Stimulated activated CD4-positive, alpha-beta T cell treated with anti-CD3 and anti-CD28 coated beads, Interleukin-4, amount 100 ng/mL, for 48 hours (primary cell): ENCODE measurements around the gene CTNND1.

Experiments used
- DNase-seq, 2 donors: peaks; one replicate each; pipeline ENCODE4 v3.0.0-alpha.2; 2020; ENCODE audit warnings: low read depth in 2 of 2

Gene CTNND1

GRCh38 chr11:57764021-57764420 is 2.4 kb downstream of the CTNND1 start:
- no peak for DNase-seq

- DNase-seq = no peak
Observed at GRCh38 chr11:57764566-57764965, 3.0 kb downstream of the CTNND1 start.

DNA sequence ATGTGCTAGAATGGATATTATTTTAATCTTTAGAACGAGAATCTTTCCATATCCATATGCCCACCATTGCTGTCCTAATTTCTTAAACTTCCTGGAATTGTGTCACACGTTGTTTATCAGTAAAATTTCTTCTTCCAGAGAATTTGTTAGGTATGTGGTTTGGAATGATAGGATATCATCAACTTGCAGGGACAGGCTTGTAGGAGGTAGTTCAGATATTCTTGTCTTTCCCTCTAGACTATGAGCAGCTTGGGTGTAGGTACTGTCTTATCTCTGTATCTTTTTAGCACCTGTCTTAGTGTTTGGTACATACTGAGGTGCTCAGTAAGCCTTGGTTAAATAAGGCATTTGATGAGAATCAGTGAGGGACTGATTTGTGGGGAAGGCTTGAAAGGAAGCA is 3.4 kb downstream of the CTNND1 start:
- DNase-seq = no peak

- no peak for DNase-seq
Observed at GRCh38 chr11:57770793-57771192, 9.2 kb downstream of the CTNND1 start.

- no peak for DNase-seq
Observed at GRCh38 chr11:57771365-57771764, 9.8 kb downstream of the CTNND1 start.

GRCh38 chr11:57772562-57772961 is 11.0 kb downstream of the CTNND1 start:
- DNase-seq = no peak

GRCh38 chr11:57773026-57773598 is 11.5 kb downstream of the CTNND1 start:
- no peak for DNase-seq

DNA sequence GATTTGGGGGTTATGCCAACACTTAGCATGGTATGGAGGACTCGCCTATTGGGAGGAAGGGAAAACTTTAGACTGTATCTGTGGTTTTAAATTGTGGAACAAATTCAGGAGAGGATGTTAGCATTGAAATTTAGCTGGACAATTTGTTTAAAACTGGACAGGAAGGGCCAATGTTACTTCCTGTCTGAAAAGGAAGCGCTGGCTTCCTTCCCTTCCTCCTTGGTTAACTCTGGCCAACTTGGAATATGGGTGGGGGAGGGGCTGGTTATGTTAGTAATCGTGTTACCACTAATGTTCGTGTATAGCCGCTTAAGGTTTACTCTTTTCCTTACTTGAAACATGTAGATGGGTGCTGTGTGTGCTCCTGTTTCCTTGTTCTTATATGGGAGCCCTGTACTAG is 13.9 kb downstream of the CTNND1 start:
- no peak for DNase-seq

DNA sequence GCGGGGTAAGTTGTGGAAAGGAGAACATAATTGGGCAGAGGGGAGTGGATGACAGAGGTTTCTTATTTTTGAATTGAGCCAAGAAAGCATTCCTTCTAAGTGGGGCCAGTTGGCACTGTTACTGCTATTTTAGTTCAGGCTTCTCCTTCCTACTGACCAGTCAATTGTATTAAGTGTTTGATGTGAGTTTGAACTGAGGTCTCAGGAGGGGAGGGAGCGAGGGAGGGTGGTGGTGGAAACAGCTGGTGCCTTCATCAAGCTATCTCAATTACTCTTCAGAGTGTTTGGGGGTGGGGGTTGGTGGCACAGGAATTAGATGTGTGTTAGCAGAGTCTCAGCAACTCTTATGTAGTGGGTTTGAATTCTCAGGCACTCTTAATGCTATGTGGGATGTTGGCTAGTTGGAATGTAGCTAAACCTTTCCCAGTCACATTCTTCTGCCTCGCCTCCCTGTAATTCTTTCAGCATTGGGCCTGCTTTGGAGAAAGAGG is 14.5 kb downstream of the CTNND1 start:
- no peak for DNase-seq

GRCh38 chr11:57776577-57777210 is 15.1 kb downstream of the CTNND1 start:
- no peak for DNase-seq

DNA sequence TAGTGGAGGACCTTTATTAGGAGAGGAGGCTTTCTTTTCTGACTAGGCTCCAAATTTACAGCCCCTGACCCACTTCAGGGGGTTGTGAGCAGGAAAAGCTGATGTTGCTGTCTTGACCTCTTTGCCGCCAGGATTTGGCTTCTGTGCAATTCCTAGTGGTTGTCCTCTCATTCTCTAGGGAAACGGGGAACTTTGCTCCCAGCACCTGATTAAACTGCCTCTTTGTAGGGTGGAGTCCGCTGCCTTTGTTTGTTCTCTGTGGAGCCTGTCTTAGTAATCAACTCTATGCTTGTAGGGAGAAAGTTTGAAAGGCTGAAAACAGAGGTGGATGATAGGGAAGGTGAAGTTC is 16.3 kb downstream of the CTNND1 start:
- no peak for DNase-seq

DNA sequence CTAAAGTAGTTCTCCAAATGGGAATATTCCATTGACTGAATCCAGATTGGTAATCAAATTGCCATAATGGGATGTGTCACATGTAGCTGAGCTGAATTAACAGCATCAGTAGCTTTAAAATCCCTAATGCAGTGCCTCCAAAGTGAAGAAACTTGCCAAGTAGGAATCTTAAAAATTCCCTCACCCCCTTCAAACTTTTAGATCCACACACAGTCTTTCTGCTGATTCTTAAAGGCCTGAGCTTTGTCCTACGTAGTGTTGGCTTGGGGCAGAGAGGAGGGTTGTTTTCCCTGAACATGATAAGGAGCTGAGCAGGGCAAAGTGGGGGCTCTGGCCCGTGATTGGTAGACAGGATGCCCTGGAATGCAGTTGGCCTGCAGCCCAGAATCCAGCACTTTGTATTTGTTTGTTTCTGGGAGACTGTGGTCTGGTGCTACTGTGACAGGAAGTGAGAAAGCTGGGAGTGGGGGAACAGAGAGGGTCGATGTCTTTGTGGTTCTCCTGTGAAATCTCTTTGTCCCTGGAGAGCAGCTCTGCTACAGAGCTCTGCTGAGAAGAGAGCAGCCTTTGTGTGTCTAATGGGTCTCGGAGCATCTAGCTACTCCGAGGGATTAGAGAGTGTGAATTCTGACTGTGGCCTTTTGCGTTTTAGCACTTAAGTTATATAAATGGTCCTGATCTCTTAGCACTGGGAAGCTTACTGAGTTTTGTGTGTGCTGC is 16.9 kb downstream of the CTNND1 start:
- no peak for DNase-seq

- DNase-seq = no peak
Observed at GRCh38 chr11:57779276-57779675, 17.7 kb downstream of the CTNND1 start.

DNA sequence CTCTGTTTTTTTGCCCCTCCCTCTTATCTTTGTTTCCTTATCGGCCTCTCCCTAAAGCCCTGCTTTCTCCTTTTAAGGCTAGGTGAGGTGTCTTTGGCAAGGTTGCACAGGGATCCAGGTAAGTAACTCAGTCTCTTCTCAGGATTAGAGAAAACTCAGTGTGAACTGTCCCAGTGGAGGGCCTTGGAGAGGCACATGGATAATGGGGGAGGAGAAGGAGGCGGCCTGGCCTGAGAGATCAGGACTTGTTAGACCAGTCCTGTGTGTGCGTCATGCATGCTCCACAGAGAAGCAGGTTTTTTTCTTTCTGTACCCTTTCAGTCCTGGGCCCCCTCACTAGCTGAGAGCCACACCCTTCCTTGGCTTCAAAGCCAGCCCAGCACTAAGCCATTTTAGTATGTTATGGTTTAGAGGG is 19.9 kb downstream of the CTNND1 start:
- no peak for DNase-seq

DNA sequence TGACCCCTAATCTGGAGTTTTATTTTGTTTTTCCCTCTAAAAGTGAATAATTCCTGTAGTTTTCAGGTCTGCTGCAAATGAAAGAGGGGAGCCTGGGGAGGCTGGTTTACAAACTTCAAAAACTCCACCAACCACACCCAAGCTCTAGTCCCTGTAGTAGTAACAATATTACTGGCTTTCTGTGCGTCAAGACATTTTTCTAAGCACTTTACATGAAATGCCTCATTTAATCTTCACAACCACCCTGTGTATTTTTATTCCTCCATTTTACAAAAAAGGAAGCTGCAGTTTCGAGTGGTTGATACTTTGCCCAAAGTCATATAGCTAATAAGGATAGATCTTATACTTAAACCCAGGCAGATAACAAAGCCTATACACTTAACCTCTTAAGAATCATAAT is 23.5 kb downstream of the CTNND1 start:
- no peak for DNase-seq

DNA sequence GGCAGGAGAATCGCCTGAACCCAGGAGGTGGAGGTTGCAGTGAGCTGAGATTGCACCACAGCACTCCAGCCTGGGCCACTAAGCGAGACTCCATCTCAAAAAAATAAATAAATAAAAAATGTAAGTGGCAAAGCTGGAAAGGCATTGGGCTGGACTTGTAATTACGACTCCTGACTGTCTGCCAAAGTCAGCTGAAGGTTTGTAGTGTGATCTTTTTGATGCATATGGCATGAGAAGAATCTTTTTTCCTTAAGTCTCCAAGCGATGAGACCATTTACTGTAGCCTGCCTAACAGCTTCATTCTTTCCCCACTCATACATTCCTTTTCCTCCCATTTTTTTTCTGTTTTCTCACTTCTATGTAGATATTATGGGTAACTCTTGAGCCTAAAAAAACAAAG is 24.8 kb downstream of the CTNND1 start:
- DNase-seq = no peak

GRCh38 chr11:57787006-57787604 is 25.5 kb downstream of the CTNND1 start:
- no peak for DNase-seq

GRCh38 chr11:57787920-57788702 is 26.5 kb downstream of the CTNND1 start:
- no peak for DNase-seq

- no peak for DNase-seq
Observed at GRCh38 chr11:57788703-57789088, 27.1 kb downstream of the CTNND1 start.

- no peak for DNase-seq
Observed at GRCh38 chr11:57791321-57792059, 29.9 kb downstream of the CTNND1 start.

GRCh38 chr11:57792060-57792541 is 30.5 kb downstream of the CTNND1 start:
- DNase-seq = peak; percentile 54 to 67
